Activated CD8-positive, alpha-beta memory T cell treated with anti-CD3 and anti-CD28 coated beads, Interleukin-2, amount 10 ng/mL, durations not matched to agents 7 days and 5 days (primary cell): Measurements from ENCODE around the gene MARCHF5. TPM values are rescaled to one million over a fixed set of nuclear protein-coding genes. Genes with fewer than 3 reads are reported as not detected.

ENCODE experiments used
- ATAC-seq: fragments of 150-1000 bp; cut with Tn5 transposase; one replicate; pipeline ENCODE4 v1.10.0; 2021; ENCODE audit warnings: moderate library complexity
- CTCF ChIA-PET: fragments of 350-600 bp; sonication (Branson Sonifier 250); formaldehyde crosslinking; loops from one replicate; lab custom pipeline; 2021; ENCODE audit warnings: antibody characterized with exemption; lab: Charles Lee
- DNase-seq: peaks from one replicate; pipeline ENCODE4 v3.0.0-alpha.2; 2020
- H3K27ac Mint-ChIP-seq: one replicate; pipeline ENCODE4 v1.8.0; 2021; ENCODE audit warnings: mild to moderate bottlenecking, mixed read lengths
- H3K27me3 Mint-ChIP-seq: one replicate; pipeline ENCODE4 v1.8.0; 2021; ENCODE audit warnings: mixed read lengths
- H3K36me3 Mint-ChIP-seq: one replicate; pipeline ENCODE4 v1.8.0; 2021; ENCODE audit warnings: mild to moderate bottlenecking, mixed read lengths
- H3K4me1 Mint-ChIP-seq: one replicate; pipeline ENCODE4 v1.8.0; 2021; ENCODE audit warnings: mixed read lengths
- H3K4me3 Mint-ChIP-seq: one replicate; pipeline ENCODE4 v1.8.0; 2021; ENCODE audit warnings: mild to moderate bottlenecking, moderate library complexity, mixed read lengths
- H3K9me3 Mint-ChIP-seq: one replicate; pipeline ENCODE4 v1.8.0; 2022; ENCODE audit warnings: low read depth, mixed read lengths
- total RNA-seq, 2 experiments: library from RNA; stranded (reverse); gene quantifications; one replicate each; pipeline ENCODE4 v1.2.3, GENCODE V29; 2021

Gene MARCHF5
- total RNA-seq, 2 experiments from 2014 or later = 21.7 to 26.4 TPM

DNA sequence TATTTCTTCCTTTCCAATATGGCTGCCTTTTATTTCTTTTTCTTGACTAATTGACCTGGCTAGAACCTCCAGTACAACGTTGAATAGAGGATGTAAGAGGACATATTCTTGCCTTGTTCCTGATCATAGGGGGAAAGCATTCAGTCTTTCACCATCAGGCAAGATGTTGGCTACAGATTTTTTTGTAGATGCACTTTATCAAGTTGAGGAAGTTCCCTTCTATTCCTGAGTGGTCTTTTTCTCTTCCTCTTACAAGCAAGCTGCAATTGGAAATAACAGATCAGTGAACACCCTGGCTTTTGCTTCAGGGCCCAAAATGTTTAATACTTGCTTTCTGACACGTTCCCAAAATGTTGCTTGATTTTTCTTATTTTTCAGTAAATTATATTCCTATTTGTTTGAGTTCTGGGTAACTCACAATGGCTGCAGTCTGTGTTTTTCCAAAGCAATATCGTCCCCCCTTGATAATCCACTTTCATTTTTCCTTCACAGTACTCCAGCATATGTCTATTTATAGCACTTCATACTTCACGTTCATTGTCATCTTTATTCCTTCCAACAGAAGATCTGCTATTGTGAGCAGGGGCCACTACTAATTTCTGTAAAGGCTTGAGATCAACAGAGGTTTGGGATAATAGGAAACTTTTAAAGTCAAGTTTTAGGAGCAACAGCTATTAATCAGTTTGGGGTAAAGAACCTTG is 11.8 kb upstream of the MARCHF5 start:
- peaks cover 5% of the 10 kb centered on the region for H3K4me1 Mint-ChIP-seq
- CTCF ChIA-PET = interaction anchor here (2.3 kb wide), 1 partner anchor 16 kb away, joined by 6 read pairs; no protein-coding TSS in a partner anchor
- H3K9me3 Mint-ChIP-seq = no peaks in the 10 kb centered on the region
- DNase-seq (no peak), ATAC-seq (no peak)
- peaks cover 10% of the 10 kb centered on the region for H3K36me3 Mint-ChIP-seq
- no peaks in the 10 kb centered on the region for H3K27me3 Mint-ChIP-seq
- H3K27ac Mint-ChIP-seq = no peak overlapping the region
- H3K4me3 Mint-ChIP-seq = no peak overlapping the region

DNA sequence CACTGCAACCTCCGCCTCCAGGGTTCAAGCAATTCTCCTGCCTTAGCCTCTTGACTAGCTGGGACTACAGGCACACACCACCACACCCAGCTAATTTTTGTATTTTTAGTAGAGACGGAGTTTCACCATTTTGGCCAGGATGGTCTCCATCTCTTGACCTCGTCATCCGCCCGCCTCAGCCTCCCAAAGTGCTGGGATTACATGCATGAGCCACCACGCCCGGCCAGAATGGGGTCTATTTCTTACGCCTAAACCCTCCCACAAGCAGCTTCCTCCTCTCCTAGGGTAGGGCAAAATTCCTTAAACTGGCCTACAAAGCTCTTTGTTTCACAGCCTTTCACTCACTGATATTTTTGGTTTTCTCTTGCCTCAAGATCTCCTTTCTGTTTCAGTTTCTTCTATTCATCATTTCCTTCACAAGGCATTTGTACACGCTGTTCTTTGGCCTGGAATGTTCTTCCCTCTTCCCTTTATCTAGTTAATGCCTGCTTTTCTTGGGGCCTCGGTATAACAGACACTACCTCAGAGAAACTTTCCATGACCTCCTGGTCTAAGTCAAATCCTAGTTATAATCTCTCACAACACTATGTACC is 6.8 kb upstream of the MARCHF5 start:
- Mint-ChIP-seq H3K27me3 (no peaks in the 10 kb centered on the region), H3K4me1 (peaks cover 20% of the 10 kb centered on the region), H3K27ac (peak overlapping the region; percentile 81), H3K36me3 (peaks cover 10% of the 10 kb centered on the region), H3K9me3 (no peaks in the 10 kb centered on the region), H3K4me3 (peak overlapping the region; percentile 59)
- ATAC-seq (peak; percentile 76), DNase-seq (no peak)
- CTCF ChIA-PET = interaction anchor here (0.9 kb wide), 1 partner anchor 17 kb away, joined by 4 read pairs; no protein-coding TSS in a partner anchor

DNA sequence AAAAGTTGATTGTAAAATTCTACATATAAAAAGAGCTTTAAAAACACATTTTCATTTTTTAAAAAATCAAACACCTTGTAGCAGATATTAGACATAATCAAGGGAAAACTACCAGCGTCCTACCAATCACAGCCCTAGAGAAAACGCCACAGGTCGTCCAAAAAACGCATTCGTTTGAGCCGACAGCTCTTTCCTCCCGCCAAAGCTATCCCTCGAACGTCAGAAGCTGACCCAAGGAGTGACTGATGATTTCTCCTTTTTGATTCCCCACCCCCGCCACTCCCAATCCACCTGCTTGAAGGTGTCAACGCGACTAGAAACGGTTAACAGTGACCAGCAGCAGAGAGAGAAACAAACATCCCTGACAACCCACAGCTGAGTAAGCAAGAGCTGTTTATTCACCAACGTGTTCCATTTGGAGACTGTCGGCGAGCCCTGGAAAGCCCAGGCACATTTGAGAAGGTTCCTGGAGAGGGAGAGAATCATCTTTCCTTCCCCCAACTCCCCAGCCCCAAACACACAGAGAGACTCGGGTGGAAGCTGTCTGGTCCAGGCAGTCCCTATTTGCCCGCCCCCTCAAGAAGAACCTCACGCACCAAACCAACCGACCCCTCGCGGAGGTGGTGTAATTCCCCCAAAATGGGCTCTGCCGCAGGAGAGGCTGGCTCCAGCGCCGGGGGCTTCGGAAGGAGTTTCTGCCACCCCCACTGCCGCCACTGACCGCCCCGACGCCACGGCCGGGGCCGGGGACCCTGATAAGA is 711 bp upstream of the MARCHF5 start:
- DNase-seq = peak; percentile 65
- peak; percentile 27 for ATAC-seq
- H3K9me3 Mint-ChIP-seq = no peaks in the 10 kb centered on the region
- peaks cover 31% of the 10 kb centered on the region for H3K4me1 Mint-ChIP-seq
- no peaks in the 10 kb centered on the region for H3K27me3 Mint-ChIP-seq
- H3K4me3 Mint-ChIP-seq = peak overlapping the region; percentile 88
- CTCF ChIA-PET = interaction anchor here (1.2 to 3.5 kb wide), 7 partner anchors 9 to 202 kb away, joined by 3 to 26 read pairs (median 4); no protein-coding TSS in a partner anchor
- peak overlapping the region; percentile 89 for H3K27ac Mint-ChIP-seq
- peaks cover 15% of the 10 kb centered on the region for H3K36me3 Mint-ChIP-seq

DNA sequence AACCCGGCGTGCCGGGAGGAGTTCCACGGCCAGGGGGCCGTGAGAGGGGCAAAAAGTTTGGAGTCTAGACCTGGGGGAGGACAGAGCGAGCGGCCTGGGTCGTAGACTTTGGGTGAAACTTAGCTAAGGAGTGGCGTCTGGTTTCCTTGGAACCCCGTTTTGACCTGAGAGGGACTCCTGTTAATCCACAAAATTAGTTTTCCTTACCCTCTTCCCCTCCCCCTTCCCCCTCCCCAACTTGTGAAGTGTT is 574 bp downstream of the MARCHF5 start:
- CTCF ChIA-PET = interaction anchor here (1.0 to 3.5 kb wide), 10 partner anchors 8 to 241 kb away, joined by 3 to 26 read pairs (median 4); no protein-coding TSS in a partner anchor
- ATAC-seq (no peak), DNase-seq (no peak)
- H3K27me3 Mint-ChIP-seq = no peaks in the 10 kb centered on the region
- peaks cover 27% of the 10 kb centered on the region for H3K4me1 Mint-ChIP-seq
- H3K27ac Mint-ChIP-seq = peak overlapping the region; percentile 89
- H3K9me3 Mint-ChIP-seq = no peaks in the 10 kb centered on the region
- H3K36me3 Mint-ChIP-seq = peaks cover 11% of the 10 kb centered on the region
- H3K4me3 Mint-ChIP-seq = peak overlapping the region; percentile 88

DNA sequence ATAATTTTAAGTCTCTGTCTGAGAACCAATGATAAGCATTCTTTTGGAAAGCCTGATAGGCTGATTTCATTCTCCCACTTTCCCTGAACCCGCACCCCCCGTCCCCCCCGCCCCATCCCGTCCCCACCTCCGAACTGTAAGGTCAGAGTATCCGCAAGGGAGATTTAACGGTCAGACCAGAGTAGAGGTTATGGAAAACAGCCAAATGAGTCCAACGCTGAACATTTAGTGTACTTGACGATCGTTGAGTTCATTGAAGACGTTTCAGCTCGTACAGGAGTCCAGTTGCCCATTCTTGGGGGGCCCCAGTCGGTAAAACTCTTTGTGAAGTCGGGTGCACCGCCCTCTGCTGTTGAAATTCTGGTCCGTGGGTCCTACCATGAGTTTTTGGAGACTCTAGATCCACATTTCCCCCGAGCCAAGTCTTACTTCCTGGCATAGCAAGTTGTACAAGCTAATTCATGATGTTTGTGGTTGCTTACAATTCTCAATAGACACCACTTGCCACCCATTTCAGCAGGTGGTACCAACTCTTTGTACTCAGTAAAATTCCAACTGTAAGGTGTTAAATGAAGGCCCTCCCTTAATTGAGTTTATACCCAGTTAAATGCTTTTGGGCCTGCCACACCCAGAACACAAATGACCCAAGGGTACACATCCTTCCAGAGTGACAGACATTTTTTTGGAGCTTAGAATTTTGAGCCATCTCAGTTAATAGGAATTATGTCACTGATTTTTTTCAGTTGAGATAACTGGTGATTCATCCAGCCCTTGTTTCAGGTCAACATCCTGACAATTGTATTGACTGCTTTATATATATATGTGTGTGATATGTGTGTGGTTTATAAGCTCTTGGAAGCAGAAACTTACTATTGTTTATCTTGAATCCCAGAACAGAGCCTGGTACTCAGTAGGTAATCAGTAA is 1.2 kb downstream of the MARCHF5 start:
- Mint-ChIP-seq H3K4me3 (peak overlapping the region; percentile 88), H3K36me3 (peaks cover 12% of the 10 kb centered on the region), H3K9me3 (no peaks in the 10 kb centered on the region), H3K4me1 (peaks cover 27% of the 10 kb centered on the region), H3K27me3 (no peaks in the 10 kb centered on the region), H3K27ac (peak overlapping the region; percentile 89)
- ATAC-seq = no peak
- peak; percentile 80 for DNase-seq
- CTCF ChIA-PET = interaction anchor here (0.5 to 3.5 kb wide), 16 partner anchors 7 to 383 kb away, joined by 3 to 26 read pairs (median 4); no protein-coding TSS in a partner anchor

DNA sequence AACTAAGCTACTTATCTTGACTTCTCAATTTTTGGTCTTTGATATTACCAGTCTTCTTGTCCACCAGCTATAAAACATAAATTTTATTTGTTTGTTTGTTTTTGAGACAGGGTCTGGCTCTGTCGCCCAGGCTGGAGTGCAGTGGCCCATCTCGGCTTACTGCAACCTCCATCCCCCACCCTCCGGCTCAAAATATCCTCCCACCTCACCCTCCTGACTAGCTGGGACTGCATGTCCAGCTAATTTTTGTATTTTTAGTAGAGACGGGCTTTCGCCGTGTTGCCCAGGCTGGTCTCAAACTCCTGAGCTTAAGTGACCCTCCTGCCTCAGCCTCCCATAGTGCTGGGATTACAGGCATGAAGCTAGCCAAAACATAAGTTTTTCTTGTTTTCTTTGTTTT is 7.5 kb downstream of the MARCHF5 start:
- DNase-seq = no peak
- CTCF ChIA-PET = interaction anchor here (2.8 kb wide), 1 partner anchor 8 kb away, joined by 8 read pairs; the partner anchor contains the start of genes CPEB3 and MARCHF5
- H3K4me3 Mint-ChIP-seq = no peak overlapping the region
- H3K27ac Mint-ChIP-seq = no peak overlapping the region
- peaks cover 24% of the 10 kb centered on the region for H3K4me1 Mint-ChIP-seq
- H3K27me3 Mint-ChIP-seq = no peaks in the 10 kb centered on the region
- peaks cover 20% of the 10 kb centered on the region for H3K36me3 Mint-ChIP-seq
- no peaks in the 10 kb centered on the region for H3K9me3 Mint-ChIP-seq
- no peak for ATAC-seq

DNA sequence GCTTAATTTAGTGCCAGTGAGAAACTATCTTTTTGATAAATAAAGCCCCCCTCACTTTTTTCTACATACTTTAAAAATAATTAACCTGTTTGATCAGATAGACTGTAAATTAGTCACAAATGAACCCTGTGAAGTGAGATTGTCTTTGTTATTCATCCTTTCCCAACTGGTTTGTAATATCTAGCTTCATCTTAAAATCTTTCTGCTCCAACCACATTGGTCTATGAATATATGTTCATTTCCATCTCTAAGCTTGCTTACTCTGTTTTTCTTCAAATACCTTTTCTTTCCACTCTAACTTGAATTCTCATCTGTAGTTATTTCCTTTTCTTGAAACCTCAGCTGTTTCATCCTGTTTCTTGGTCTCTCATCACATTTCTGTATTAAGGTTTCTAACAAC is 12.1 kb downstream of the MARCHF5 start:
- Mint-ChIP-seq H3K36me3 (peaks cover 14% of the 10 kb centered on the region), H3K27ac (no peak overlapping the region), H3K27me3 (no peaks in the 10 kb centered on the region), H3K4me1 (peaks cover 17% of the 10 kb centered on the region), H3K4me3 (no peak overlapping the region), H3K9me3 (no peaks in the 10 kb centered on the region)
- CTCF ChIA-PET = no interaction called here
- no peak for ATAC-seq
- DNase-seq = no peak

DNA sequence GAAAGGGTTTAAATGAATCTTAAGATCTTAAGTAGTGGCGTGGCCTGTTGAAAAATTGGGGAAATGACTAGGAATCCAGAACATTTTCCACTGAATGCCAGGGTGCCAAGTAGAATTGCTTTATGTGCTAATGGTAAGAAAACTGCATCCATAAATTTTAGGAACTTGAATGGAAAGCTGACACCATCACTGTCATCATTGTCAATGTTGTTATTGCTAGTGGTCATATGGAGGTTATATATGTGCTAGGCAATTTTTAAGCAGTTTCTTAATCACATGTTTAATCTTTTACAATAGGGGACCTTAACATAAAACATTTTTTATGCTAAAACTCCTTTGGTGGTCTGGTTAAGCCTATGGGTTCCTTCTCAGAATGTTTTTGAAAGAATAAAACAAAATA is 13.1 kb downstream of the MARCHF5 start:
- no peaks in the 10 kb centered on the region for H3K27me3 Mint-ChIP-seq
- peaks cover 16% of the 10 kb centered on the region for H3K4me1 Mint-ChIP-seq
- H3K36me3 Mint-ChIP-seq = peaks cover 14% of the 10 kb centered on the region
- CTCF ChIA-PET = interaction anchor here (0.9 to 1.1 kb wide), 2 partner anchors 12 to 13 kb away, joined by 3 to 4 read pairs; partner anchors contain the start of genes CPEB3 and MARCHF5
- H3K4me3 Mint-ChIP-seq = no peak overlapping the region
- DNase-seq (no peak), ATAC-seq (no peak)
- H3K27ac Mint-ChIP-seq = no peak overlapping the region
- no peaks in the 10 kb centered on the region for H3K9me3 Mint-ChIP-seq

DNA sequence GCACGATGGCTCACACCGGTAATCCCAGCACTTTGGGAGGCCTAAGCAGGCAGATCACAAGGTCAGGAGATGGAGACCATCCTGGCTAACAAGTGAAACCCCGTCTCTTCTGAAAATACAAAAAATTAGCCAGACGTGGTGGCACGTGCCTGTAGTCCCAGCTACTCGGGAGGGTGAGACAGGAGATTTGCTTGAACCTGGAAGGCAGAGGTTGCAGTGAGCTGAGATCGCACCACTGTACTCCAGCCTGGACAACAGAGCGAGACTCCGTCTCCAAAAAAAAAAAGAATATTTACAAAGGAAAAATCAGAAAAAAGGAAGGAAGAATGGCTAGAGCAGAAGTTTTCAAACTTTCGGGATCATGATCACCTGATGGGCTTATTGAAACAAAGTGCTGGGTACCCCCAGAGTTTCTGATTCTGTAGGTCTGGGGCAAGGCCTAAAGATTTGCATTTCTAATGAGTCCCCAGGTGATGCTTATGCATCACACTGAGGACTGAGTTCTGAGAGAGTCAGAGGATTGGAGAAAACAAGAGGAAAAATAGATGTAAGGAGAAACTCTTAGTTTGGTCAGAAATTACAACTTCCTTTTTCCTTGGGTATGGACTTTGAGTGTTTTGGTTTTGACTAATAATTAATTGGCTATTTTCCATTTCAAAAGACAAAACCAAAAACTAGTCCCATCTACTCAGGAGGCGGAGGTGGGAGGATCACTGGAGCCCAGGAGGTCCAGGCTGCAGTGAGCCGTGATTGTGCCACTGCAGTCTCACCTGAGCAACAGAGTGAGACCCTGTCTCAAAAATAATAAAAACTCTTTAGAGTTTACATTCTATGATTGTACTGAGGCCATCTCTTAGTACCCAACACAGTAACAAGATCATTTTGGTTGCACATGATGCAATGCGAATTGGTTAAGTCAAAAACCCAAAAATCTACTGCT is 14.4 kb downstream of the MARCHF5 start:
- DNase-seq (no peak), ATAC-seq (no peak)
- Mint-ChIP-seq H3K36me3 (peaks cover 14% of the 10 kb centered on the region), H3K9me3 (no peaks in the 10 kb centered on the region), H3K4me3 (no peak overlapping the region), H3K27me3 (no peaks in the 10 kb centered on the region), H3K27ac (no peak overlapping the region), H3K4me1 (peaks cover 16% of the 10 kb centered on the region)
- CTCF ChIA-PET = interaction anchor here (1.1 kb wide), 1 partner anchor 14 kb away, joined by 4 read pairs; the partner anchor contains the start of genes CPEB3 and MARCHF5

DNA sequence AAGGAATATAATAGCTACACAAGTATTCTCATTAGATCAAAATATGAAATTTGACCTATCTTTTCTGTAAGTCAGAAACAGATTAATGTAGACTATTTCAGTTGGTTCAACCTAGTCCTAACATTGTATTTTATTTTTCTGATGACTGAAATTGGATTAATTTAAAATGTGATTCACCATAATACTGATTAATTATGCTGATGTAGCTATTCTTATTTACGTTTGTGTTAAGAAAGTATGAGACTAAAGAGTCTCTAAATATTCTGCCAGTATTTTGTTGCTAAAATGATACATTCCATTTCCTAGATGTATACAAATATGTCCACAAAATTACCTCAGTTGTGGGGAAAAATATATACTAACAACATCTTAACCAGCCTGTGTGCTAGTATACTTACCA is 18.3 kb downstream of the MARCHF5 start:
- Mint-ChIP-seq H3K4me1 (no peaks in the 10 kb centered on the region), H3K9me3 (no peaks in the 10 kb centered on the region), H3K27ac (no peak overlapping the region), H3K36me3 (peaks cover 17% of the 10 kb centered on the region), H3K27me3 (no peaks in the 10 kb centered on the region), H3K4me3 (no peak overlapping the region)
- DNase-seq = no peak
- ATAC-seq = no peak
- CTCF ChIA-PET = no interaction called here

DNA sequence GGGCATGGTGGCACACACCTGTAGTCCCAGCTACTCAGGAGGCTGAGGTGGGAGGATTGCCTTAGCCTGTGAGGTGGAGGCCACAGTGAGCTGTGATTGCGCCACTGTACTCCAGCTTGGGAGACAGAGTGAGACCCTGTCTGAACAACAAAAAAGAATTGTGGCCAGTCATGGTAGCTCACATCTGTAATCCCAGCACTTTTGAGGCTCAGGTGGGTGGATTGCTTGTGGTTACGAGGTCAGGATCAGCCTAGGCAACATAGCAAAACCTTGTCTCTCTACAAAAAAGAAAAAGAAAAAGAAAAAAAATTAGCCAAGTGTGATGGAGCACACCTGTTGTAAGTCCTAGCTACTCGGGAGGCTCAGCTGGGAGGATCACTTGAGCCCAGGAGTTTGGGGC is 22.8 kb downstream of the MARCHF5 start:
- no peaks in the 10 kb centered on the region for H3K9me3 Mint-ChIP-seq
- no peaks in the 10 kb centered on the region for H3K4me1 Mint-ChIP-seq
- no peak overlapping the region for H3K4me3 Mint-ChIP-seq
- H3K27ac Mint-ChIP-seq = no peak overlapping the region
- H3K27me3 Mint-ChIP-seq = no peaks in the 10 kb centered on the region
- no peak for ATAC-seq
- CTCF ChIA-PET = no interaction called here
- no peak for DNase-seq
- H3K36me3 Mint-ChIP-seq = peaks cover 20% of the 10 kb centered on the region

DNA sequence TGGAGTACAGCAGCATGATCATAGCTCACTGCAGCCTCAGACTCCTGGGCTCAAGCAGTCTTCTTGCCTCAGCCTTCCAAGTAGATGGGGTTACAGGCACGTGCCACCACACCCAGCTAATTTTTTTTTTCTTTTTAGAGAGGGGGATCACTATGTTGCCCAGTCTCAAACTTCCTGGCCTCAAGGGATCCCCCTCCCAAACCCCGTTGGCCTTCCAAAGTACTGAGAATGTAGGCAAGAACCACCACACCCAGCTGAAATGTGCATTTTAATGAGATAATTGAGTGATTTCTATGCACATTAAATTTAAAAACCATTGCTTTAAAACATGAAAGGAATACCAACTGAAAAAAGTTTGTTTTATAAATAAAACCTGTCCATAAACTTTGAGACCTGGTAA is 25.6 kb downstream of the MARCHF5 start:
- peaks cover 2% of the 10 kb centered on the region for H3K9me3 Mint-ChIP-seq
- H3K27ac Mint-ChIP-seq = no peak overlapping the region
- no peak overlapping the region for H3K4me3 Mint-ChIP-seq
- H3K4me1 Mint-ChIP-seq = no peaks in the 10 kb centered on the region
- CTCF ChIA-PET = no interaction called here
- peaks cover 30% of the 10 kb centered on the region for H3K36me3 Mint-ChIP-seq
- ATAC-seq (no peak), DNase-seq (no peak)
- H3K27me3 Mint-ChIP-seq = no peaks in the 10 kb centered on the region
